DMS153 (cell line): ENCODE data around the gene GNAT2.

Experiments
- DNase-seq: peaks from one replicate; lab custom pipeline; 2025; lab: John Stamatoyannopoulos, UW

GNAT2 gene

GRCh38 chr1:109641861-109642260 is 22.4 kb upstream of the GNAT2 start:
- DNase-seq, result no peak

- DNase-seq, result no peak
Observed at GRCh38 chr1:109641078-109641740, 21.8 kb upstream of the GNAT2 start.

GRCh38 chr1:109640285-109640865 is 21.0 kb upstream of the GNAT2 start:
- no peak for DNase-seq

- no peak for DNase-seq
Observed at GRCh38 chr1:109639841-109640184, 20.4 kb upstream of the GNAT2 start.

GRCh38 chr1:109639063-109639840 is 19.8 kb upstream of the GNAT2 start:
- no peak for DNase-seq

- DNase-seq, result no peak
Observed at GRCh38 chr1:109637446-109637845, 18.0 kb upstream of the GNAT2 start.

- no peak for DNase-seq
Observed at GRCh38 chr1:109636201-109636952, 17.0 kb upstream of the GNAT2 start.

GRCh38 chr1:109635862-109636200 is 16.4 kb upstream of the GNAT2 start:
- DNase-seq, result no peak

GRCh38 chr1:109634771-109635750 is 15.6 kb upstream of the GNAT2 start:
- no peak for DNase-seq

GRCh38 chr1:109634292-109634691 is 14.9 kb upstream of the GNAT2 start:
- DNase-seq, result no peak

- no peak for DNase-seq
Observed at GRCh38 chr1:109632671-109633346, 13.4 kb upstream of the GNAT2 start.

- no peak for DNase-seq
Observed at GRCh38 chr1:109631513-109632505, 12.4 kb upstream of the GNAT2 start.

GRCh38 chr1:109630898-109631512 is 11.6 kb upstream of the GNAT2 start:
- no peak for DNase-seq

- no peak for DNase-seq
Observed at GRCh38 chr1:109630081-109630897, 10.9 kb upstream of the GNAT2 start.

- DNase-seq, result no peak
Observed at GRCh38 chr1:109629372-109630030, 10.1 kb upstream of the GNAT2 start.

GRCh38 chr1:109628540-109629321 is 9.3 kb upstream of the GNAT2 start:
- DNase-seq, result no peak
